ENCODE measurements around the gene UBE2I.

Gene UBE2I

DNA sequence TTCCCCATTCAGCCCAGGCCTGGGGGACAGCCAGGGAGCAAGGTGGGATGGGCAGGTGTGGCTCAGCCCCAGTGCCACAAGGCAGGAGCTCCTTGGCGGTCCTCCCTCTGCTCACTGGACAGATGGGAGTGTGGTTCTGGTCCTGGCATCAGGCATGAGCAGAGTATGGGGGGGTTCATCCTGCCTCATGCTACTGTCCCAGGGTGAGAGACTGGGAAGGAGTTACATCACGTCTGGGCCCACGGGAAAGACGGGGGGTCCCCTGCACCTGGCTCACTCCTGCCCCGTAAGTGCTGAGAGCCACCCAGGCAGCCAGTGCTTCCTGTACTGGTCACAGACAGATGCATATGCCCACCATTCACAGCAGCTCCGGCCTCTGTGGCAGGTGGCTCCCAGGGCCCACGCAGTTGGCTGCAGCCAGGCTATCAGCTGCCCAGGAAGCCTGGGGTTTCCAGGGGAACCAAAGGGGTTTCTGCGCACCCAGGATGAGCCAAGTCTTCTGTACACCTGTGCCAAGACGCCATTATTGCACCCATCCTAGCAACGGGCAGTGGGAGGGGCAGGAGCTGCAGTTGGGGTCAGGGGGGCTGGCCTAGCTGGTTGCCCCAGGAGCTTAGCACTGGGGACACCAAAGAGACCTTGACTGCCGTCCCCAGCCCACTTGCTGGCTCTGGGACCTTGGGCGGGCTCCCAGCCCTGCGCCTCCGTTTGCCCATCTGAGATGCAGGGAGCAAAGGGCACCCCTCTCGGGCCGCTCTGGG lies 26.0 kb downstream of the UBE2I start:
- no peak overlapping the region for H3K27ac ChIP-seq (ENCODE audit: insufficient read depth, low read depth, low read length, poor library complexity, severe bottlenecking)
- WGBS, 2 experiments, result 68 to 71% methylated on average over 14 to 16 of the region's 16 CpGs
- no peaks in the 10 kb centered on the region for H3K36me3 ChIP-seq (ENCODE audit: control insufficient read depth, insufficient read depth, low read length)
- peaks cover 86% of the 10 kb centered on the region for H3K27me3 ChIP-seq (ENCODE audit: control insufficient read depth, insufficient read depth, low read length, poor library complexity, severe bottlenecking)
- no peak overlapping the region for H3K4me3 ChIP-seq (ENCODE audit: insufficient read depth, low read depth, low read length)
- H3K9me3 ChIP-seq (ENCODE audit: control insufficient read depth, low read length), result no peaks in the 10 kb centered on the region
- H3K4me1 ChIP-seq (ENCODE audit: control insufficient read depth, insufficient read depth, low read length), result peaks cover 40% of the 10 kb centered on the region

DNA sequence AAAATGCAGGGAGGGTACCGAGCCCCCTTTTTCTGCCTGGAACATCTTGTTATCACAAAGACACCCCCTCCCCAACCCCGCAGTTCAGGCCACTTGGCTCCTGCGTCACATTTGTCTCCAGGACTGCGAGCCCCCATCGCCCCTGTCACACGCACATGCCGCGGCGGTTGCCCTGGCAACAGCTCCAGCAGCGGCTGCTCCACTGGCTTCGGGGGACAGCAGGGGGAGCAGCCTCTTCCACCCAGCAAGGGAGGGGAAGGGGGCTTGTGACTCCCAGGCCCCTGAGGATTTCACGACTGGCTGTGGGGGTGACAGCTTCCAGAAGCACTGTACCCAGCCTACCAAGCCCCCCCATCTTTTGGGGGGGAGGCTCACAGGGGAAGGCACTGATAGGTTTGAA lies 26.6 kb downstream of the UBE2I start:
- 11 to 14% methylated on average over 12 of the region's 12 CpGs for WGBS, 2 experiments
- H3K27ac ChIP-seq (ENCODE audit: insufficient read depth, low read depth, low read length, poor library complexity, severe bottlenecking), result no peak overlapping the region
- H3K36me3 ChIP-seq (ENCODE audit: control insufficient read depth, insufficient read depth, low read length), result no peaks in the 10 kb centered on the region
- H3K4me1 ChIP-seq (ENCODE audit: control insufficient read depth, insufficient read depth, low read length), result peaks cover 40% of the 10 kb centered on the region
- H3K4me3 ChIP-seq (ENCODE audit: insufficient read depth, low read depth, low read length), result no peak overlapping the region
- H3K27me3 ChIP-seq (ENCODE audit: control insufficient read depth, insufficient read depth, low read length, poor library complexity, severe bottlenecking), result peaks cover 85% of the 10 kb centered on the region
- no peaks in the 10 kb centered on the region for H3K9me3 ChIP-seq (ENCODE audit: control insufficient read depth, low read length)

DNA sequence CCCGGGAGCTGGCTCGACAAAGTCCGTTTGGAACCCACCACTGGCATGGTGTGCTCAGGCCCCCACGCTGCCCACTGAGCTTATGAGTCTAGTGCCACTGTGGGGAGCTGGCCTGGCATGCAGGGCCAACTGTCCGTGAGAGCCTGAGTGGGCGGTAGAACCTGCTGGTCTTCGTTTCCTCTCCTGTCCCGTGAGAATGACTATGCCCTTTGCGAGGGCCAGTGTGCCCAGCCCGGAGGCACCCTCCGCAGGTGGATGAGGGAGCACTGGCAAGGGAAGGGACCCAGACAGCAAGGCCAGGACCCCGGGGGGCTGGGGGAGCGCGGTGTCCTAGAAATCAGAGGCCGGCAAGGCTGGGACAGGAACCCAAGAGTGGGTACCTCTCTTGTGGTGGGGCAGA lies 27.2 kb downstream of the UBE2I start:
- 77% methylated on average over 15 of the region's 15 CpGs for WGBS, 2 experiments
- Histone ChIP-seq H3K27me3 (ENCODE audit: control insufficient read depth, insufficient read depth, low read length, poor library complexity, severe bottlenecking) (peaks cover 84% of the 10 kb centered on the region), H3K36me3 (ENCODE audit: control insufficient read depth, insufficient read depth, low read length) (no peaks in the 10 kb centered on the region), H3K9me3 (ENCODE audit: control insufficient read depth, low read length) (no peaks in the 10 kb centered on the region), H3K4me1 (ENCODE audit: control insufficient read depth, insufficient read depth, low read length) (peaks cover 38% of the 10 kb centered on the region), H3K4me3 (ENCODE audit: insufficient read depth, low read depth, low read length) (no peak overlapping the region), H3K27ac (ENCODE audit: insufficient read depth, low read depth, low read length, poor library complexity, severe bottlenecking) (no peak overlapping the region)

DNA sequence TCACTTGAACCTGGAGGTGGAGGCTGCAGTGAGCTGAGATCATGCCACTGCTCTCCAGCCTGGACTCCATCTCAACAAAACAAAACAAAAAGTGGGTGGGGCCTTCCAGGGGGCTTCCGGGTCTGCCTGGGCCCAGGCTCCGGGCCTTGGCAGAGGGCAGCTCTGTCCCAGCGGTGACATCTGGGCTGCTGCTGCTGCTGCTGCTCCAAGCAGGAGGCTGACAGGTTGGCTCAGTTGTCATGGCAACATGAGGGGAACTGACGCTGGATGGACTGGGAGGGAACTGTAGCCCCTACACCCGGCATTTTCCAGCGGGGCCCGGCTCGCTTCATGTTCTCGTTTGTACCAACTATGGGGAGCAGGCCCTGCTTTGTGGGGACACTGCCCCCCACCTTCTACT lies 28.1 kb downstream of the UBE2I start:
- Histone ChIP-seq H3K27me3 (ENCODE audit: control insufficient read depth, insufficient read depth, low read length, poor library complexity, severe bottlenecking) (peaks cover 84% of the 10 kb centered on the region), H3K9me3 (ENCODE audit: control insufficient read depth, low read length) (no peaks in the 10 kb centered on the region), H3K27ac (ENCODE audit: insufficient read depth, low read depth, low read length, poor library complexity, severe bottlenecking) (no peak overlapping the region), H3K4me3 (ENCODE audit: insufficient read depth, low read depth, low read length) (no peak overlapping the region), H3K36me3 (ENCODE audit: control insufficient read depth, insufficient read depth, low read length) (no peaks in the 10 kb centered on the region), H3K4me1 (ENCODE audit: control insufficient read depth, insufficient read depth, low read length) (peaks cover 30% of the 10 kb centered on the region)
- WGBS, 2 experiments, result 65% methylated on average over 9 of the region's 9 CpGs

DNA sequence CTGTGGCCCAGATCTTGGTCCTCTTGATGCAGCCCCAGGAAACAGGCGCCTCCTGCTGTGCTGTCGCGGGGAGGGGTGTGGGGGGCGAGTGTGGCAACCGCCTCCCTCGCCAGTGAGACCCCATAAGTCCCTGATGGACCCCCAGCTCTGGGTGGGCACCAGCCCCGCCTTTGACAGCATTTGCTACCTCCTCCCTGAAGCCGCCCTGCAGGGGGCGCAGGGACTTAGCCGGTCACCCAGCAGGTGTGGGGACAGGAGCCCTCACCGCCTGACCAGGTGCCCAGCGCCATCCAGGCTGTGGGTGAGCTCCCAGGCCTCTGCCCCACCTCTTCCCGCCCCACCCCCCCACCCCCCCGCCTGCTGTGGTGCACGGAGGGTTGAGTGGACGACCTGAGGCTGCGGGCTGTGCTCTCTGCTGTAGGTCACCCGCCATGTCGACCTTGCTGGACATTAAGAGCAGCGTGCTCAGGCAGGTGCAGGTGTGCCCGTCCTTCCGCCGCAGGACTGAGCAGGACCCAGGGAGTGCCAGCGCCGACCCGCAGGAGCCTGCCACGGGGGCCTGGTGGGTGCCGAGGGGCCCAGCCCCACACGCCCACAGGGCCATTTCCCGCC lies 28.8 kb downstream of the UBE2I start:
- H3K27me3 ChIP-seq (ENCODE audit: control insufficient read depth, insufficient read depth, low read length, poor library complexity, severe bottlenecking), result peaks cover 82% of the 10 kb centered on the region
- WGBS, 2 experiments, result 51 to 55% methylated on average over 27 to 30 of the region's 30 CpGs
- H3K36me3 ChIP-seq (ENCODE audit: control insufficient read depth, insufficient read depth, low read length), result no peaks in the 10 kb centered on the region
- peaks cover 33% of the 10 kb centered on the region for H3K4me1 ChIP-seq (ENCODE audit: control insufficient read depth, insufficient read depth, low read length)
- no peak overlapping the region for H3K4me3 ChIP-seq (ENCODE audit: insufficient read depth, low read depth, low read length)
- no peak overlapping the region for H3K27ac ChIP-seq (ENCODE audit: insufficient read depth, low read depth, low read length, poor library complexity, severe bottlenecking)
- H3K9me3 ChIP-seq (ENCODE audit: control insufficient read depth, low read length), result no peaks in the 10 kb centered on the region

DNA sequence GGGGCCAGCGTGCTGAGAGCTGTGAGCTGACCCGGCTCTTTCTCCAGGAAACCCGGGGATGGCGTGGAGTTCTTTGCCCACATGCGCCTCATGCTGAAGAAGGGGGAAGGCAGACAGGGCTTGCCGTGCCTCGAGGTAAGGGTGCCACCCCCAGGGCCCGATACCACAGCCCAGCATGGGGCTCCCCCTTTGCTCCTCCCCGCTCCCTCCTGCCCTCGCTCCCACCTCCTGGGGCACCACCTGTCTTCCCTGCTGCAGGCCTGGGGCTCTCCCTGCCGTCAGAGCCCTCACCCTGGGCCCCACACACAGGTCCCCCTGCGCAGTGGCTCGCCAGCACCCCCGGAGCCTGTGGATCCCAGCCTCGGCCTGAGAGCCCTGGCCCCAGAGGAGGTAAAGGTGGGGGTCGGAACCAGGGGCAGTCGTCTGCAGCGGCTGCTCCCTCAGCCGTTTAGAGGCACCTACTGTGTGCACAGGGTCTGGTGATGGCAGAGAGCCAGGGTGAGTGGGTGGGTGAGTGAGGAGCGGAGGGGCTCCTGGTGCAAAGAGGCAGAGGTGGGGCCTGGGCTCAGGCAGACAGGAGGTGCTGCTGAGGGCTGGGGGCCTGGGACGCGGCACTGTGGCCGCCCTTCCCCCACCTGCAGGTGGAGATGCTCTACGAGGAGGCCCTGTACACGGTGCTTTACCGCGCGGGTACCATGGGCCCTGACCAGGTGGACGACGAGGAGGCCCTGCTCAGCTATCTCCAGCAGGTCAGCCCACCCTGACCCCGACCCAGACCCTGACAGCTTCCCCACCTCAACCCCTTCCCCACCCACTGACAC lies 29.6 kb downstream of the UBE2I start:
- H3K27me3 ChIP-seq (ENCODE audit: control insufficient read depth, insufficient read depth, low read length, poor library complexity, severe bottlenecking), result peaks cover 82% of the 10 kb centered on the region
- no peak overlapping the region for H3K4me3 ChIP-seq (ENCODE audit: insufficient read depth, low read depth, low read length)
- WGBS, 2 experiments, result 65 to 69% methylated on average over 31 of the region's 31 CpGs

DNA sequence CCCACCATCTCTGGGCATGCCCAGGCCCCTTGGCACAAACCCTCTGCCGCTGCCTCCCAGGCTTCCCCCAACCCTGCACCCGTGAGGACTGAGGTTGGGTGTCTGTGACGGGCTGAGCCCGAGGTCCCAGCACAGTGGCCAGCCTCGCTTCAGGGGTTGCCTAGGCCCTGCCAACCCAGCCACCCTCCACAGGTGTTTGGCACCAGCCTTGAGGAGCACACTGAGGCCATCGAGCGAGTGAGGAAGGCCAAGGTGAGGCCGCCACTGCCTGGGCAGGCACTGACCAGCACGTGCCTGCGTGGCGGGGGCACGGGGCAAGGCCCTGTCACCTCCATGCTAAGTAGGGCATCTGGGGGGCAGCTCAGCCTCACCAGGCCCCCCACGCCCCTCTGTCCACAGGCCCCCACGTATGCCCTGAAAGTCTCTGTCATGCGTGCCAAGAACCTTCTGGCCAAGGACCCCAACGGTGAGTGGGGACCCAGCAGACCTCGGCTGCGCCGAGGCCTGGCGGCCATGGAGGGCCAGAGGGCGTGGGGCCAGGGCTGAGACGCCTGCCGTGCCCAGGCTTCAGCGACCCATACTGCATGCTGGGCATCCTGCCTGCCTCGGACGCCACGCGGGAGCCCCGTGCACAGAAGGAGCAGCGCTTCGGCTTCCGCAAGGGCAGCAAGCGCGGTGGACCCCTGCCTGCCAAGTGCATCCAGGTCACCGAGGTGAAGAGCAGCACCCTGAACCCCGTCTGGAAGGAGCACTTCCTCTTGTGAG lies 31.5 kb downstream of the UBE2I start:
- H3K4me3 ChIP-seq (ENCODE audit: insufficient read depth, low read depth, low read length), result no peak overlapping the region
- 89% methylated on average over 36 of the region's 36 CpGs for WGBS, 2 experiments

More for the DNA sequence above, 29.6 kb downstream of the UBE2I start:
- H3K27ac ChIP-seq (ENCODE audit: insufficient read depth, low read depth, low read length, poor library complexity, severe bottlenecking), result no peak overlapping the region
- H3K9me3 ChIP-seq (ENCODE audit: control insufficient read depth, low read length), result no peaks in the 10 kb centered on the region
- no peaks in the 10 kb centered on the region for H3K36me3 ChIP-seq (ENCODE audit: control insufficient read depth, insufficient read depth, low read length)
- peaks cover 33% of the 10 kb centered on the region for H3K4me1 ChIP-seq (ENCODE audit: control insufficient read depth, insufficient read depth, low read length)

DNA sequence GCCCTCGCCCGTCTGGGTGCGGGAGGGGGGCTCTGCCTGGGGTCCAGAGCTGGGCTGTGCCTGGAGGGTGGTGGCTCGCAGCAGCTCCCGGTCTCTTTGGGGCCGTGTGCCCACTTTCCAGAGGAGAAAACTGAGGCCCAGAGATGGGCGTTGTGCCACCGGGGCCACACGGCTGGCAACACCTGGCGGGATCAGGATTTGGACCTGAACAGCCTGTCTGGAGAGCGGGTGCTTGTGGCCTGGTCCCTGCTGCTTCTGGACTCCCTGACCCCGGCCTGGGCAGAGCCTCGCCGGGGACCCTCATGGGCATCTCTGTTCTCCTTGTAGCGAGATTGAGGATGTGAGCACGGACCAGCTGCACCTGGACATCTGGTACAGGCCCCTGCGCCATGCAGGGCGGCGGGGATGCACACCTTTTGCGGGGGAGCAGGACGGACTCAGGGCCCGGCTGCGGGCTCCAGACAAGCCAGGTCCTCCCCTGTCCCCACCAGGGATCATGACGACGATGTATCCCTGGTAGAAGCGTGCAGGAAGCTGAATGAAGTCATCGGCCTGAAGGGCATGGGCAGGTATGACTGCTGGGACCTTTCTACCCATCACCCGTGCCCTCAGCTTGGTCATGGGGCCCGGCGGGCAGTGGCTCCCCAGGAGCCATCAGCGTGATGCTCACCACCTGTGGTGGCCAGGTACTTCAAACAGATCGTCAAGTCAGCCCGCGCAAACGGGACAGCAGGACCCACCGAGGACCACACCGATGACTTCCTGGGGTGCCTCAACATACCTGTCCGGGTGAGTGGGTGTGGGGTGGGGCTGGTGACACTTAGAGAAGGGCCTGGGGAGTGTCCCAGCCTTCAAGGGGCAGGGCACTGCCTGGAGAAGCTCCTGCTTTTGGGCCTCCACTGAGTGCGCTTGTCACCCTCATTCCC lies 32.3 kb downstream of the UBE2I start:
- H3K36me3 ChIP-seq (ENCODE audit: control insufficient read depth, insufficient read depth, low read length), result no peaks in the 10 kb centered on the region
- H3K9me3 ChIP-seq (ENCODE audit: control insufficient read depth, low read length), result no peaks in the 10 kb centered on the region
- no peak overlapping the region for H3K27ac ChIP-seq (ENCODE audit: insufficient read depth, low read depth, low read length, poor library complexity, severe bottlenecking)
- 87 to 88% methylated on average over 39 of the region's 39 CpGs for WGBS, 2 experiments
- peaks cover 10% of the 10 kb centered on the region for H3K4me1 ChIP-seq (ENCODE audit: control insufficient read depth, insufficient read depth, low read length)
- H3K4me3 ChIP-seq (ENCODE audit: insufficient read depth, low read depth, low read length), result no peak overlapping the region
- H3K27me3 ChIP-seq (ENCODE audit: control insufficient read depth, insufficient read depth, low read length, poor library complexity, severe bottlenecking), result peaks cover 65% of the 10 kb centered on the region

More for the DNA sequence above, 31.5 kb downstream of the UBE2I start:
- H3K36me3 ChIP-seq (ENCODE audit: control insufficient read depth, insufficient read depth, low read length), result no peaks in the 10 kb centered on the region
- H3K27me3 ChIP-seq (ENCODE audit: control insufficient read depth, insufficient read depth, low read length, poor library complexity, severe bottlenecking), result peaks cover 74% of the 10 kb centered on the region
- H3K4me1 ChIP-seq (ENCODE audit: control insufficient read depth, insufficient read depth, low read length), result peaks cover 17% of the 10 kb centered on the region
- no peak overlapping the region for H3K27ac ChIP-seq (ENCODE audit: insufficient read depth, low read depth, low read length, poor library complexity, severe bottlenecking)
- no peaks in the 10 kb centered on the region for H3K9me3 ChIP-seq (ENCODE audit: control insufficient read depth, low read length)

Data from ectodermal cell (in vitro differentiated cells).